ENCODE data around the gene AGAP1.

The AGAP1 gene

DNA sequence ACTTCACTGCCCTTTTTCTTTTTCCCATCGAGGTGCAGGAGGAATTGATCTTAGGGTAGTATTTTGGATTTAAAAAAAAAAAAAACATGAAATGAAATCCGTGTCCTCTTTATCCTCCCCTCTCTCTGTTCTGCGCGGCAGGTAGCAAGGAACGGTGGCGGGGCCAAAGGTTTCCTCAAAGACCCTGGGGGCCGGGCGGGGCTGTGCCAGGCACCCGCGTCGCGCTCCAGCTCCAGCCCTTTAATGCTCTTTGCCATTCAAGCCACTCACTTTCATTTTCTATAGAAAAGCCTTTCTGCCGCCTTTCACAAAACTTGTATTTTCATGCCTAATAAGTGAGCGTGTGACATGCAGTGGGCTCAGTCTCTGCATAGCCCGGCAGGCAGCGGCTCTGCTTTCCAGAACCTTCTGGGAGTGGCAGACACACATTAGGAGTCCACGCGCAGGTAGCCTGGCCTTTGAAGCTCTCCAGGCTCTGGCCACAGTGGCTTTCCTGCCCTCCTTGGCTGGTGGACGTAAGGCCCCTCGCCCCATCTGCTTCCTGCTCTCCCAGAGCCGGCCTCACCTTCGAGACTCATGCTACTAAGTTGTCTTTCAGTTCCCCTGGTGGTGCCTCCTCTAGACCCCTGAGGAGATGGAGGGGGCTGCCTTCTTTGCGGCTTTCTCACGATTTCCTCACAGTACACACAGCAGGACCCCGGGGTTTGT, 41.7 kb downstream of the AGAP1 start:
- TF ChIP-seq TAF1 (IDR thresholded peaks at IDR 0.05; ENCODE audit: borderline replicate concordance, insufficient read depth, low read length) (no peak), FOXP2 (optimal IDR thresholded peaks at IDR 0.05; ENCODE audit: borderline replicate concordance, extremely low read depth, extremely low read length, insufficient read depth) (no peak), POLR2AphosphoS5 (IDR thresholded peaks at IDR 0.05; ENCODE audit: low read depth, low read length) (no peak), SIN3A (IDR thresholded peaks at IDR 0.05; ENCODE audit: borderline replicate concordance, insufficient read depth, low read length) (no peak)
- TF ChIP-seq, protein P1, sequence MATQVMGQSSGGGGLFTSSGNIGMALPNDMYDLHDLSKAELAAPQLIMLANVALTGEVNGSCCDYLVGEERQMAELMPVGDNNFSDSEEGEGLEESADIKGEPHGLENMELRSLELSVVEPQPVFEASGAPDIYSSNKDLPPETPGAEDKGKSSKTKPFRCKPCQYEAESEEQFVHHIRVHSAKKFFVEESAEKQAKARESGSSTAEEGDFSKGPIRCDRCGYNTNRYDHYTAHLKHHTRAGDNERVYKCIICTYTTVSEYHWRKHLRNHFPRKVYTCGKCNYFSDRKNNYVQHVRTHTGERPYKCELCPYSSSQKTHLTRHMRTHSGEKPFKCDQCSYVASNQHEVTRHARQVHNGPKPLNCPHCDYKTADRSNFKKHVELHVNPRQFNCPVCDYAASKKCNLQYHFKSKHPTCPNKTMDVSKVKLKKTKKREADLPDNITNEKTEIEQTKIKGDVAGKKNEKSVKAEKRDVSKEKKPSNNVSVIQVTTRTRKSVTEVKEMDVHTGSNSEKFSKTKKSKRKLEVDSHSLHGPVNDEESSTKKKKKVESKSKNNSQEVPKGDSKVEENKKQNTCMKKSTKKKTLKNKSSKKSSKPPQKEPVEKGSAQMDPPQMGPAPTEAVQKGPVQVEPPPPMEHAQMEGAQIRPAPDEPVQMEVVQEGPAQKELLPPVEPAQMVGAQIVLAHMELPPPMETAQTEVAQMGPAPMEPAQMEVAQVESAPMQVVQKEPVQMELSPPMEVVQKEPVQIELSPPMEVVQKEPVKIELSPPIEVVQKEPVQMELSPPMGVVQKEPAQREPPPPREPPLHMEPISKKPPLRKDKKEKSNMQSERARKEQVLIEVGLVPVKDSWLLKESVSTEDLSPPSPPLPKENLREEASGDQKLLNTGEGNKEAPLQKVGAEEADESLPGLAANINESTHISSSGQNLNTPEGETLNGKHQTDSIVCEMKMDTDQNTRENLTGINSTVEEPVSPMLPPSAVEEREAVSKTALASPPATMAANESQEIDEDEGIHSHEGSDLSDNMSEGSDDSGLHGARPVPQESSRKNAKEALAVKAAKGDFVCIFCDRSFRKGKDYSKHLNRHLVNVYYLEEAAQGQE (IDR thresholded peaks at IDR 0.05; ENCODE audit: insufficient read depth in 1 of 2, low read depth in 2 of 2, low read length in 2 of 2) = no peak

DNA sequence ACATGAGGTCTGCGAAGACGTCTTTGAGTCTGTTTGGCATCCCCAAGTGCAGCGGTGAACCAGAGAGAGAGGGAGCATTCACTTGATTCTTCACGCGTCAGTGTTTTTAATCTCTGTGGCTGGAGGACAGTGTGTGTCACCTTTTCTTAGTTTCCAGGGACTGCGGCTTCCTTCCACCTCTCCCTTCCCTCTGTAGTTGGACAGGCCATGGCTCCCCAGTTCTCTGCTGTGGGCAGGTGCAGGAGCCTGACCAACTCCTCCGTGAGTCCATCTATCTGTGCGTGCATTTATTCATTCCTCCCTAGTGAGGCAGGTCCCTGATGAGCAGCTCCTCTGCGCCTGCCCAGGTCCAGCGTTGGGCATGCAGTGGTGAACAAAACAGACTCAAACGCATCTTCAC, 42.9 kb downstream of the AGAP1 start:
- TF ChIP-seq FOXP2 (optimal IDR thresholded peaks at IDR 0.05; ENCODE audit: borderline replicate concordance, extremely low read depth, extremely low read length, insufficient read depth) (no peak), POLR2AphosphoS5 (IDR thresholded peaks at IDR 0.05; ENCODE audit: low read depth, low read length) (no peak), SIN3A (IDR thresholded peaks at IDR 0.05; ENCODE audit: borderline replicate concordance, insufficient read depth, low read length) (no peak), TAF1 (IDR thresholded peaks at IDR 0.05; ENCODE audit: borderline replicate concordance, insufficient read depth, low read length) (no peak)
- TF ChIP-seq, protein P1 (IDR thresholded peaks at IDR 0.05; ENCODE audit: insufficient read depth in 1 of 2, low read depth in 2 of 2, low read length in 2 of 2) = no peak

DNA sequence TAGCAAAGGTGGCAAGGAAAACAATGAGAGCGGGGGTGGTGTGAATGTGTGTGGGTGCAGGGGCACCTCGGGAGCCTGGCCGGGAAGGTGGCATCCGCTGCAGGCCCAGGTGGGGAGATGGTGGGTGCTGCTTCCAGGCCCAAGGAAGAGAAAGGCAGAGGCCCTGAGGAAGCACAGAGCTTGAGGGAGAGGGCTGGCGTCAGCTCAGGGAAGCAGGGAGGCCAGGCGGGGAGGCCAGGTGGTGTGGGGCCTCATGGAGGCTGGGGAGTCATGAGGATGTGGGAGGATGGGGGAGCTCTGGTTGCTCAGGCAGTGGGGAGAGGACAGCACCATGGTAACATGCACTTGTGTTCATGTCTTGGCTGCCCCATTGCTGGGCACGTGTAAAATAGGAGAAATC, 43.3 kb downstream of the AGAP1 start:
- TF ChIP-seq TAF1 (IDR thresholded peaks at IDR 0.05; ENCODE audit: borderline replicate concordance, insufficient read depth, low read length) (no peak), FOXP2 (optimal IDR thresholded peaks at IDR 0.05; ENCODE audit: borderline replicate concordance, extremely low read depth, extremely low read length, insufficient read depth) (no peak), POLR2AphosphoS5 (IDR thresholded peaks at IDR 0.05; ENCODE audit: low read depth, low read length) (no peak), SIN3A (IDR thresholded peaks at IDR 0.05; ENCODE audit: borderline replicate concordance, insufficient read depth, low read length) (no peak)
- TF ChIP-seq, protein P1 (IDR thresholded peaks at IDR 0.05; ENCODE audit: insufficient read depth in 1 of 2, low read depth in 2 of 2, low read length in 2 of 2) = no peak

DNA sequence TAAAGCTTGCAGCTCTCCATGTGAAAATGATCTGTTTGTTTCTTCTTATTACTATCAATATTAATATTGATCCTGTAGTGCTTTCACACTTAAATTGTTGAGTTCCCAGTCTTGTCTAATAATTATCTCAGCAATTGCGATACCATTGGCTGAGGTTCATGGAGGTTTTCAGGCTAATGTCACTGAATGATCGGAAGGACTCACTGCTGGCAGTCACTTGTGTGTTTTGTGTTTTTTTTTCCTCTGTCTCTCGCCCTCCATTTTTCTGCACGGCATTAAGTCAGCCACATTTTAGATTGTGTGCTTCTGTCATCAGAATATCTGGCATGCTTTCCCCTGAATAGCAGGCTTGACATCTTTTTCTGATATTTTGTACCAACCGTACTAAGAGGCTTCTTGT, 43.7 kb downstream of the AGAP1 start:
- TF ChIP-seq, protein P1 (IDR thresholded peaks at IDR 0.05; ENCODE audit: insufficient read depth in 1 of 2, low read depth in 2 of 2, low read length in 2 of 2) = no peak
- no peak for TF ChIP-seq TAF1 (IDR thresholded peaks at IDR 0.05; ENCODE audit: borderline replicate concordance, insufficient read depth, low read length)
